CD4-positive, alpha-beta T cell treated with Interleukin-21 for 1 hour (primary cell): ENCODE measurements around the gene ITGAL.

Experiments used
- DNase-seq: peaks from one replicate; pipeline ENCODE4 v3.0.0-alpha.2; 2020

The ITGAL gene

GRCh38 chr16:30571445-30572322, 99.1 kb downstream of the ITGAL start, which contains the start of gene ZNF688:
TSS of gene ZNF688 (minus strand) at chr16:30571714. CDS start at chr16:30571629, 85 bp downstream.
- peak; percentile 99 for DNase-seq
